Gastroesophageal sphincter (tissue), 3 donors: Measurements from ENCODE around the gene ADH5.

Experiments used
- EP300 ChIP-seq: sonication (generic); formaldehyde crosslinking; IDR thresholded peaks from one replicate; pipeline ENCODE4 v1.6.1; 2017; ENCODE audit warnings: antibody characterized with exemption, mild to moderate bottlenecking
- TF ChIP-seq, protein P1 (sequence below), 4 experiments: fragments of 200-600 bp in 2 of 4; fragments of 450-650 bp in 2 of 4; sonication (generic) in 1 of 4; IDR thresholded peaks; one replicate each; pipeline ENCODE4 v1.5.1; 2017 to 2019; ENCODE audit warnings: antibody characterized with exemption in 4 of 4, mild to moderate bottlenecking in 2 of 4, moderate library complexity in 2 of 4

DNA sequence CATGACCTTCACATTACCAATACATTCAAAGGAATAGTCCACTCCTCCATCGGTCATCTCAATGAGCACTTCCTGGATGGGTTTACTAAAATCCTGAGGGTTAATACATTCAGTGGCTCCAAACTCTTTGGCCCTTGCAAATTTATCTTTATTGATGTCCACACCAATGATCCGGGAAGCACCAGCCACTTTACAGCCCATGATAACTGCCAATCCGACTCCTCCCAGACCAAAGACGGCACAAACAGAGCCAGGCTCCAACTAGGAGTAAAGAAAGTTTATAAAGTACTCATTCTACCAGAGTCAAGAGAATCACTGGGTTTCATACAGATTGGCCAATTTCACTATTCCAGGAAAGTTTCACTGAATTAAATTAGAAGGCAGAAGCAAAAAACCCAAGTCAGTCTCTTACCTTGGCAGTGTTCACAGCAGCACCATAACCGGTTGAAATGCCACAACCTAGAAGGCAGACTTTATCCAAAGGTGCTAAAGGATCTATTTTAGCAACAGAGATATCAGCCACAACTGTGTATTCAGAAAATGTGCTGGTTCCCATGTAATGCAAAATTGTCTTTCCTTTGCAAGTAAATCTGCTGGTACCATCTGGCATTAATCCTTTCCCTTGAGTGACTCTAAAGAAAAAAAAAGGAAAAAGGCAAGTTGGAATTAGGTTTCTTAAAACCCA is 12.2 kb downstream of the ADH5 start:
- TF ChIP-seq, protein P1, sequence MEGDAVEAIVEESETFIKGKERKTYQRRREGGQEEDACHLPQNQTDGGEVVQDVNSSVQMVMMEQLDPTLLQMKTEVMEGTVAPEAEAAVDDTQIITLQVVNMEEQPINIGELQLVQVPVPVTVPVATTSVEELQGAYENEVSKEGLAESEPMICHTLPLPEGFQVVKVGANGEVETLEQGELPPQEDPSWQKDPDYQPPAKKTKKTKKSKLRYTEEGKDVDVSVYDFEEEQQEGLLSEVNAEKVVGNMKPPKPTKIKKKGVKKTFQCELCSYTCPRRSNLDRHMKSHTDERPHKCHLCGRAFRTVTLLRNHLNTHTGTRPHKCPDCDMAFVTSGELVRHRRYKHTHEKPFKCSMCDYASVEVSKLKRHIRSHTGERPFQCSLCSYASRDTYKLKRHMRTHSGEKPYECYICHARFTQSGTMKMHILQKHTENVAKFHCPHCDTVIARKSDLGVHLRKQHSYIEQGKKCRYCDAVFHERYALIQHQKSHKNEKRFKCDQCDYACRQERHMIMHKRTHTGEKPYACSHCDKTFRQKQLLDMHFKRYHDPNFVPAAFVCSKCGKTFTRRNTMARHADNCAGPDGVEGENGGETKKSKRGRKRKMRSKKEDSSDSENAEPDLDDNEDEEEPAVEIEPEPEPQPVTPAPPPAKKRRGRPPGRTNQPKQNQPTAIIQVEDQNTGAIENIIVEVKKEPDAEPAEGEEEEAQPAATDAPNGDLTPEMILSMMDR (IDR thresholded peaks at IDR 0.05), result no peak
- no peak for TF ChIP-seq EP300
